HAP-1 (cell line): ENCODE results near the gene LIN7C.
A peak's percentile ranks its signal among the peaks of the same experiment; 100 is the strongest.

Experiments
- DNase-seq, 2 experiments: peaks; one replicate each; pipeline ENCODE4 v3.0.0-alpha.2; 2016 to 2020; ENCODE audit warnings: low spot score in 2 of 2
- H3K27me3 ChIP-seq: fragments of 250-450 bp; sonication (Bioruptor Pico); 2 replicates; pipeline ENCODE4 v1.5.1; 2020; ENCODE audit warnings: low read depth, mild to moderate bottlenecking, moderate library complexity
- H3K36me3 ChIP-seq: fragments of 250-450 bp; sonication (Bioruptor Pico); replicated peaks from 2 replicates; pipeline ENCODE4 v1.5.1; 2020; ENCODE audit warnings: mild to moderate bottlenecking
- H3K4me1 ChIP-seq: fragments of 250-450 bp; sonication (Bioruptor Pico); 2 replicates; pipeline ENCODE4 v1.5.1; 2020; ENCODE audit warnings: mild to moderate bottlenecking
- H3K4me3 ChIP-seq: fragments of 250-450 bp; sonication (Bioruptor Pico); 2 replicates; pipeline ENCODE4 v1.5.1; 2020; ENCODE audit warnings: mild to moderate bottlenecking, moderate library complexity
- H3K9me3 ChIP-seq: fragments of 250-450 bp; sonication (Bioruptor Pico); 2 replicates; pipeline ENCODE4 v1.5.1; 2020; ENCODE audit warnings: mild to moderate bottlenecking, moderate library complexity
- in situ Hi-C: fragments of 300-500 bp; cut with MboI; formaldehyde crosslinking; loops from 3 replicates; pipeline ENCODE4 v1.14.3; 2020; ENCODE audit warnings: low sequenced_read_pairs, inconsistent platforms, mixed read lengths

LIN7C gene

GRCh38 chr11:27497911-27498310 lies 8.7 kb downstream of the LIN7C start:
- Histone ChIP-seq H3K4me3 (no peak overlapping the region), H3K27me3 (no peaks in the 10 kb centered on the region), H3K4me1 (peaks cover 2% of the 10 kb centered on the region), H3K36me3 (peaks cover 51% of the 10 kb centered on the region), H3K9me3 (no peaks in the 10 kb centered on the region)
- no peak for DNase-seq
- in situ Hi-C loops, result loop anchor here (25.0 kb wide), 1 partner anchor 736 kb away; no protein-coding TSS in a partner anchor

GRCh38 chr11:27497284-27497866 lies 9.2 kb downstream of the LIN7C start:
- Histone ChIP-seq H3K27me3 (no peaks in the 10 kb centered on the region), H3K36me3 (peaks cover 49% of the 10 kb centered on the region), H3K4me3 (no peak overlapping the region), H3K4me1 (peaks cover 2% of the 10 kb centered on the region), H3K9me3 (no peaks in the 10 kb centered on the region)
- DNase-seq, result peak in 1 of 2 experiments; percentile 27
- in situ Hi-C loops, result loop anchor here (25.0 kb wide), 1 partner anchor 735 kb away; no protein-coding TSS in a partner anchor

- Histone ChIP-seq H3K4me3 (no peak overlapping the region), H3K9me3 (no peaks in the 10 kb centered on the region), H3K4me1 (peaks cover 2% of the 10 kb centered on the region), H3K36me3 (peaks cover 51% of the 10 kb centered on the region), H3K27me3 (no peaks in the 10 kb centered on the region)
- in situ Hi-C loops, result loop anchor here (25.0 kb wide), 1 partner anchor 734 kb away; no protein-coding TSS in a partner anchor
- DNase-seq, result no peak
Observed at GRCh38 chr11:27496461-27496860, 10.1 kb downstream of the LIN7C start.

GRCh38 chr11:27495710-27496300 lies 10.8 kb downstream of the LIN7C start:
- no peaks in the 10 kb centered on the region for H3K27me3 ChIP-seq
- H3K4me3 ChIP-seq, result no peak overlapping the region
- peaks cover 51% of the 10 kb centered on the region for H3K36me3 ChIP-seq
- no peaks in the 10 kb centered on the region for H3K9me3 ChIP-seq
- H3K4me1 ChIP-seq, result peaks cover 2% of the 10 kb centered on the region
- DNase-seq, result no peak
- in situ Hi-C loops, result loop anchor here (25.0 kb wide), 1 partner anchor 734 kb away; no protein-coding TSS in a partner anchor

GRCh38 chr11:27489092-27489491 lies 17.5 kb downstream of the LIN7C start:
- Histone ChIP-seq H3K4me3 (no peak overlapping the region), H3K9me3 (no peaks in the 10 kb centered on the region)
- in situ Hi-C loops, result loop anchor here (25.0 kb wide), 1 partner anchor 727 kb away; no protein-coding TSS in a partner anchor

GRCh38 chr11:27487706-27488105 lies 18.9 kb downstream of the LIN7C start:
- in situ Hi-C loops, result loop anchor here (25.0 kb wide), 1 partner anchor 725 kb away; no protein-coding TSS in a partner anchor
- Histone ChIP-seq H3K4me1 (0 out of 2 replicates have a peak, but pooled peaks cover 4% of the 10 kb centered on the region), H3K9me3 (no peaks in the 10 kb centered on the region), H3K27me3 (no peaks in the 10 kb centered on the region), H3K4me3 (no peak overlapping the region), H3K36me3 (peaks cover 16% of the 10 kb centered on the region)
- DNase-seq, result no peak

More at GRCh38 chr11:27489092-27489491, 17.5 kb downstream of the LIN7C start:
- Histone ChIP-seq H3K27me3 (no peaks in the 10 kb centered on the region), H3K36me3 (peaks cover 21% of the 10 kb centered on the region), H3K4me1 (0 out of 2 replicates have a peak, but pooled peaks cover 4% of the 10 kb centered on the region)
- no peak for DNase-seq

- Histone ChIP-seq H3K4me1 (0 out of 2 replicates have a peak, but pooled peaks cover 4% of the 10 kb centered on the region), H3K27me3 (no peaks in the 10 kb centered on the region), H3K36me3 (peaks cover 5% of the 10 kb centered on the region), H3K4me3 (no peak overlapping the region), H3K9me3 (no peaks in the 10 kb centered on the region)
- in situ Hi-C loops, result loop anchor here (25.0 kb wide), 1 partner anchor 724 kb away; no protein-coding TSS in a partner anchor
- peak; percentile 70 to 78 for DNase-seq
Observed at GRCh38 chr11:27485930-27486773, 20.4 kb downstream of the LIN7C start.

GRCh38 chr11:27482793-27483192 lies 23.8 kb downstream of the LIN7C start:
- DNase-seq, result no peak
- Histone ChIP-seq H3K4me3 (no peak overlapping the region), H3K9me3 (no peaks in the 10 kb centered on the region), H3K27me3 (no peaks in the 10 kb centered on the region), H3K4me1 (0 out of 2 replicates have a peak, but pooled peaks cover 4% of the 10 kb centered on the region), H3K36me3 (no peaks in the 10 kb centered on the region)
- in situ Hi-C loops, result loop anchor here (5.0 to 25.0 kb wide), 2 partner anchors 295 to 720 kb away; no protein-coding TSS in a partner anchor

GRCh38 chr11:27481992-27482391 lies 24.6 kb downstream of the LIN7C start:
- DNase-seq, result no peak
- H3K36me3 ChIP-seq, result no peaks in the 10 kb centered on the region
- H3K4me1 ChIP-seq, result 0 out of 2 replicates have a peak, but pooled peaks cover 4% of the 10 kb centered on the region
- H3K4me3 ChIP-seq, result no peak overlapping the region
- no peaks in the 10 kb centered on the region for H3K27me3 ChIP-seq
- in situ Hi-C loops, result loop anchor here (5.0 to 25.0 kb wide), 2 partner anchors 295 to 720 kb away; no protein-coding TSS in a partner anchor
- no peaks in the 10 kb centered on the region for H3K9me3 ChIP-seq

GRCh38 chr11:27477831-27478230 lies 28.7 kb downstream of the LIN7C start:
- no peaks in the 10 kb centered on the region for H3K9me3 ChIP-seq
- H3K4me1 ChIP-seq, result peaks cover 5% of the 10 kb centered on the region
- in situ Hi-C loops, result loop anchor here (25.0 kb wide), 1 partner anchor 716 kb away; no protein-coding TSS in a partner anchor
- no peak overlapping the region for H3K4me3 ChIP-seq
- DNase-seq, result no peak
- H3K36me3 ChIP-seq, result no peaks in the 10 kb centered on the region
- H3K27me3 ChIP-seq, result no peaks in the 10 kb centered on the region

GRCh38 chr11:27477243-27477642 lies 29.3 kb downstream of the LIN7C start:
- H3K4me3 ChIP-seq, result no peak overlapping the region
- no peak for DNase-seq
- H3K27me3 ChIP-seq, result no peaks in the 10 kb centered on the region
- H3K4me1 ChIP-seq, result peaks cover 5% of the 10 kb centered on the region
- no peaks in the 10 kb centered on the region for H3K36me3 ChIP-seq
- no peaks in the 10 kb centered on the region for H3K9me3 ChIP-seq
- in situ Hi-C loops, result loop anchor here (25.0 kb wide), 1 partner anchor 715 kb away; no protein-coding TSS in a partner anchor

- H3K27me3 ChIP-seq, result no peaks in the 10 kb centered on the region
- DNase-seq, result no peak
- in situ Hi-C loops, result loop anchor here (25.0 kb wide), 1 partner anchor 713 kb away; no protein-coding TSS in a partner anchor
- peaks cover 5% of the 10 kb centered on the region for H3K4me1 ChIP-seq
- H3K36me3 ChIP-seq, result no peaks in the 10 kb centered on the region
- no peaks in the 10 kb centered on the region for H3K9me3 ChIP-seq
- no peak overlapping the region for H3K4me3 ChIP-seq
Observed at GRCh38 chr11:27475622-27476021, 30.9 kb downstream of the LIN7C start.

GRCh38 chr11:27473017-27473406 lies 33.6 kb downstream of the LIN7C start:
- peak in 1 of 2 experiments; percentile 52 for DNase-seq
- H3K4me1 ChIP-seq, result peaks cover 14% of the 10 kb centered on the region
- H3K36me3 ChIP-seq, result no peaks in the 10 kb centered on the region
- in situ Hi-C loops, result loop anchor here (25.0 kb wide), 1 partner anchor 111 kb away; the partner anchor contains the start of gene CCDC34
- H3K4me3 ChIP-seq, result peak overlapping the region; percentile 65
- H3K9me3 ChIP-seq, result no peaks in the 10 kb centered on the region
- no peaks in the 10 kb centered on the region for H3K27me3 ChIP-seq
